Esophagus muscularis mucosa (tissue), 4 donors: ENCODE measurements around the gene FAM81A. TPM values are rescaled to one million over a fixed set of nuclear protein-coding genes. Genes with fewer than 3 reads are reported as not detected.

ENCODE experiments used
- DNase-seq: peaks from one replicate; pipeline ENCODE4 v3.0.0-alpha.2; 2017; ENCODE audit errors: extremely low spot score
- H3K27ac ChIP-seq, 4 donors: fragments of 200-600 bp; sonication (generic); replicated peaks in 1 of 4; 1 replicate in 3 of 4; 2 replicates in 1 of 4; pipeline ENCODE4 v1.5.1; 2016 to 2019; ENCODE audit warnings: mild to moderate bottlenecking in 1 of 4
- H3K27me3 ChIP-seq, 4 donors: fragments of 200-600 bp; sonication (generic); one replicate each; pipeline versions ENCODE4 v1.5.1 to v1.6.0; 2016 to 2019
- H3K36me3 ChIP-seq, 4 donors: fragments of 200-600 bp; sonication (generic); one replicate each; pipeline ENCODE4 v1.5.1; 2016 to 2019
- H3K4me1 ChIP-seq, 4 donors: fragments of 200-600 bp; sonication (generic); one replicate each; pipeline ENCODE4 v1.5.1; 2016 to 2019
- H3K4me3 ChIP-seq, 4 donors: fragments of 200-600 bp; sonication (generic); 1 replicate in 2 of 4; 2 replicates in 2 of 4; pipeline ENCODE4 v1.5.1; 2016 to 2019; ENCODE audit warnings: mild to moderate bottlenecking in 4 of 4, moderate library complexity in 1 of 4
- H3K9me3 ChIP-seq, 4 donors: fragments of 200-600 bp; sonication (generic); 1 replicate in 3 of 4; 2 replicates in 1 of 4; pipeline ENCODE4 v1.5.1; 2016 to 2019
- EP300 ChIP-seq: sonication (generic); formaldehyde crosslinking; IDR thresholded peaks from one replicate; pipeline ENCODE4 v1.6.1; 2017; ENCODE audit warnings: antibody characterized with exemption
- POLR2A ChIP-seq: fragments of 450-650 bp; IDR thresholded peaks from one replicate; pipeline ENCODE4 v1.6.1; 2017; ENCODE audit warnings: antibody characterized with exemption, moderate library complexity, mild to moderate bottlenecking, low read depth
- POLR2AphosphoS5 ChIP-seq, 2 donors: sonication (generic); formaldehyde crosslinking; IDR thresholded peaks; one replicate each; pipeline ENCODE4 v1.6.1; 2017; ENCODE audit warnings: antibody characterized with exemption in 2 of 2
- WGBS: methylation state at CpG from one replicate; pipeline ENCODE4 v1.1.5; 2018; 5-methylcytosine and 5-hydroxymethylcytosine counted together
- intact Hi-C: fragments of 100-400 bp; cut with DNase I; formaldehyde crosslinking; loops from one replicate; pipeline ENCODE4 v1.15.1; 2023
- total RNA-seq, 4 donors: library from RNA; depleted of rRNA; stranded (reverse); fragments of >200 nt; gene quantifications; one replicate each; pipeline versions ENCODE4 v1.1.0 to v1.2.1, GENCODE V29; 2016
- TF ChIP-seq, protein P1 (sequence below), 3 experiments: fragments of 200-600 bp in 2 of 3; fragments of 450-650 bp in 1 of 3; sonication (generic) in 2 of 3; IDR thresholded peaks; one replicate each; pipeline ENCODE4 v1.5.1; 2017 to 2019; ENCODE audit warnings: antibody characterized with exemption in 3 of 3, mild to moderate bottlenecking in 2 of 3, moderate library complexity in 1 of 3

The FAM81A gene
- total RNA-seq, 4 donors from 2014 or later = 0.33 to 1.2 (median 0.84) TPM

DNA sequence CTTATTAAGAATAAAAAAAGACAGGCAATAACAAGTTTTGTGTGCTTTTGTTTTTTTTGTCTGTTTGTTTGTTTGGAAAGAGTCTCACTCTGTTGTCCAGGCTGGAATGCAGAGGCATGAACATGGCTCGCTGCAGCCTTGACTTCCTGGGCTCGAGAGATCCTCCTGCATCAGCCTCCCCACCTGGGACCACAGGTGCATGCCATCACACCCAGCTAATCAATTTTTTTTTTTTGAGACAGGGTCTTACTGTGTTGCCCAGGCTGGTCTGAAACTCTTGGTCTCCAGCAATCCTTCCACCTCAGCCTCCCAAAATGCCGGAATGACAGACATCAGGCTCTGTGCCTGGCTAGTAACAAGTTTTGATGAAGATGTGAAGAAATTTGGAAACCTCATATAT is 100.5 kb downstream of the FAM81A start:
- Histone ChIP-seq H3K27me3 (no peaks in the 10 kb centered on the region), H3K9me3 (no peaks in the 10 kb centered on the region), H3K27ac (no peak overlapping the region), H3K36me3 (no peaks in the 10 kb centered on the region), H3K4me3 (no peak overlapping the region), H3K4me1 (no peaks in the 10 kb centered on the region)
- intact Hi-C loops = no loop called here
- TF ChIP-seq, protein P1, sequence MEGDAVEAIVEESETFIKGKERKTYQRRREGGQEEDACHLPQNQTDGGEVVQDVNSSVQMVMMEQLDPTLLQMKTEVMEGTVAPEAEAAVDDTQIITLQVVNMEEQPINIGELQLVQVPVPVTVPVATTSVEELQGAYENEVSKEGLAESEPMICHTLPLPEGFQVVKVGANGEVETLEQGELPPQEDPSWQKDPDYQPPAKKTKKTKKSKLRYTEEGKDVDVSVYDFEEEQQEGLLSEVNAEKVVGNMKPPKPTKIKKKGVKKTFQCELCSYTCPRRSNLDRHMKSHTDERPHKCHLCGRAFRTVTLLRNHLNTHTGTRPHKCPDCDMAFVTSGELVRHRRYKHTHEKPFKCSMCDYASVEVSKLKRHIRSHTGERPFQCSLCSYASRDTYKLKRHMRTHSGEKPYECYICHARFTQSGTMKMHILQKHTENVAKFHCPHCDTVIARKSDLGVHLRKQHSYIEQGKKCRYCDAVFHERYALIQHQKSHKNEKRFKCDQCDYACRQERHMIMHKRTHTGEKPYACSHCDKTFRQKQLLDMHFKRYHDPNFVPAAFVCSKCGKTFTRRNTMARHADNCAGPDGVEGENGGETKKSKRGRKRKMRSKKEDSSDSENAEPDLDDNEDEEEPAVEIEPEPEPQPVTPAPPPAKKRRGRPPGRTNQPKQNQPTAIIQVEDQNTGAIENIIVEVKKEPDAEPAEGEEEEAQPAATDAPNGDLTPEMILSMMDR (IDR thresholded peaks at IDR 0.05) = no peak
- TF ChIP-seq EP300 = no peak
- TF ChIP-seq POLR2A = no peak
- no peak for TF ChIP-seq POLR2AphosphoS5 (IDR thresholded peaks at IDR 0.05)
- WGBS = 70% methylated on average over 3 of the region's 3 CpGs
- no peak for DNase-seq

DNA sequence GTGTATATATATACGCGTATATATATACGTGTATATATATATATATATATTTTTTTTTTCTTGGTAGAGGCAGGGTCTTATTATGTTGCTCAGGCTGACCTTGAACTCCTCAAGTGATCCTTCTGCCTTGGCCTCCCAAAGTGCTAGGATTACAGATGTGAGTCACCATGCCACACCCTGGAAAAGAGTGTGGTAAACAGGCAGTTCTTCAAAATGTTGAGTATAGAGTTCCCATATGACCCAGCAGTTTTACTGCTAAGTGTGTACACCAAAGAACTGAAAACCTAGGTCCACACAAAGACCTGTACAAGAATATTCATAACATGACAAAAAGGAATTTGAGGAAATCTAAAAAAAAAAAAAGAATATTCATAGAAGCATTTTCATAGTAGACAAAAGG is 101.8 kb downstream of the FAM81A start:
- intact Hi-C loops = no loop called here
- 59% methylated on average over 3 of the region's 3 CpGs for WGBS
- Histone ChIP-seq H3K4me1 (no peaks in the 10 kb centered on the region), H3K4me3 (no peak overlapping the region), H3K27ac (no peak overlapping the region), H3K27me3 (peaks cover 0 to 6% (median 0%) of the 10 kb centered on the region in 4 donors), H3K9me3 (no peaks in the 10 kb centered on the region), H3K36me3 (no peaks in the 10 kb centered on the region)
- no peak for TF ChIP-seq POLR2AphosphoS5 (IDR thresholded peaks at IDR 0.05)
- TF ChIP-seq POLR2A = no peak
- TF ChIP-seq, protein P1 (IDR thresholded peaks at IDR 0.05) = no peak
- TF ChIP-seq EP300 = no peak
- DNase-seq = no peak

DNA sequence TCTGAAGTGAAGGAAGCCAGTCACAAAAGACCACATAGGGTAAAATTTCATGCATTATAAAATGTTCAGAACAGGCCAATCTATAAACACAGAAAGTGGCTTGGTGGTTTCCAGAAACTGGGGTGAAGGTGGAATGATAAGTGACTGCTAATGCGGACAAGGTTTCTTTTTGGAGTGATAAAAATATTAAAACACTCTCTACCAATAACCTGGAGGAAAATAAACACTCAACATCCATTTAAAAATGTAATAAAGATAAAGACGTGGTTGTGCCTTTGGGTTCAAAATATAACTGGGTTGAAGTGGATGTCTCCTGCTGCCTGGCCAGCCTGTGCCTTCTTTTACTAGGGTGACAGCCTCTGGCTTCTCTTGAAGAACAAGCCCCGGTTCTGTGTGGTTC is 102.7 kb downstream of the FAM81A start:
- WGBS = 88% methylated on average over 3 of the region's 3 CpGs
- TF ChIP-seq, protein P1 (IDR thresholded peaks at IDR 0.05) = no peak
- TF ChIP-seq POLR2A (no peak), EP300 (no peak), POLR2AphosphoS5 (IDR thresholded peaks at IDR 0.05) (no peak)
- DNase-seq = no peak
- no peak overlapping the region for H3K4me3 ChIP-seq
- intact Hi-C loops = no loop called here
- H3K4me1 ChIP-seq = no peaks in the 10 kb centered on the region
- no peaks in the 10 kb centered on the region for H3K9me3 ChIP-seq
- no peaks in the 10 kb centered on the region for H3K36me3 ChIP-seq
- H3K27ac ChIP-seq = no peak overlapping the region
- H3K27me3 ChIP-seq = peaks cover 0 to 14% (median 0%) of the 10 kb centered on the region in 4 donors

DNA sequence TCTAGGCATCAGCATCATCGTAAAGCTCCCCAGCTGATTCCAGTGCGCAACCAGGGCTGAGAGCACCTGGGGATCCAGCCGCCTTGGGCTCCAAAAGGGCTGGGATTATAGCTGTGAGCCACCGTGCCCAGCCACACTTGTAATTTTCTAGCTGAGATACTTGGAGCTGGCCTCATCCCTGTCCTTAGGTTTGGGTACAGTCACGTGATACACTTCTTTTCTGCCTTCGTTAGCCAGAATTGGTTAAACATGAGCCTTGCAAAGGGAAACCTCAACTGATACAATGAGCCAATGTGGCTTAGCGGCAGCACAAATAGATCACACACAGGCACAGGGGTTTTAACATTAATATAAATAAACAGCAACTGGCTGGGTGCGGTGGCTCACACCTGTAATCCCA is 103.8 kb downstream of the FAM81A start:
- H3K27me3 ChIP-seq = peaks cover 0 to 15% (median 0%) of the 10 kb centered on the region in 4 donors
- no peak overlapping the region for H3K4me3 ChIP-seq
- 79% methylated on average over 8 of the region's 8 CpGs for WGBS
- intact Hi-C loops = no loop called here
- no peaks in the 10 kb centered on the region for H3K4me1 ChIP-seq
- H3K36me3 ChIP-seq = no peaks in the 10 kb centered on the region
- no peak for DNase-seq
- TF ChIP-seq POLR2AphosphoS5 (IDR thresholded peaks at IDR 0.05) = no peak
- TF ChIP-seq, protein P1 (IDR thresholded peaks at IDR 0.05) = no peak
- no peak for TF ChIP-seq POLR2A
- TF ChIP-seq EP300 = no peak
- no peak overlapping the region for H3K27ac ChIP-seq
- no peaks in the 10 kb centered on the region for H3K9me3 ChIP-seq
